Measurements from ENCODE around the gene ULK2. TPM values are rescaled to one million over a fixed set of nuclear protein-coding genes. Genes with fewer than 3 reads are reported as not detected.

ULK2 gene
- total RNA-seq, 1 experiment from 2014 or later: 12.7 TPM

DNA sequence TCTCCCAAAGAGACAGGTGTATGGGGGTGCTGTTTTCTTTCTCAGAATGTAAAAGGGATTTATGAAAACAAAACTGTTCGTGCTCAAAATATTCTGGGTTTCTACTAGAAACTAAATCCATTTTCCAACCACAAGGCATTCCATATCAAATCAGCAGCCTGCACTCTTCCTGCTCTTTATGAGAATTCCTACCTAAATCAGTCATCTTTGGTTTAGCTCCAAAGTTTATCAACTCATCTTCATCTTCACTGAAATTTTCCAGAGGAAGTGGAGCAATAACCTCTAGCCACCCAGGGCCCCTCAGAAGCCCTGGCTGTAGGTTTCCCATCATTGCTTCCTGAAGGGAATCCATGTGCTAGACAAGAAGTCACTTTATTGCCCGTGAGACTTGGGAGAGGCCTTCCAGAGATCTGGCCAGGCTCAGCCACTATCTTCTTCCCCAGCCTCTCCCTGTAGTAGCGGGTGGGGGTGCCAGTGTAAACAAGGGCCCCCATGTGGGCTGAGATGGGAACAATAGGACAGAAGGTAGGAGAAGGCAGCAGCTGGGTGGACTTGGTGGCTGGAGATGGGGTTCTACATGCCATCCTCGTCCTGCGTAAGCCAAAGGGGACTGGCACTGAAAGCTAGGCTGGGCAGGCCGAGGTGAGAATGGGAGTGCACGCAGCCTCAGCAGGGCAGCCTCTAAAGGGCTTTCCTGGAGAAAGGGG, 97.6 kb downstream of the ULK2 start (continued):
- TF ChIP-seq CBX3 (IDR thresholded peaks at IDR 0.05; ENCODE audit: low read depth) (no peak), TCF7L2 (IDR thresholded peaks at IDR 0.05; ENCODE audit: borderline replicate concordance, extremely low read depth, insufficient read depth, insufficient read length) (no peak)

DNA sequence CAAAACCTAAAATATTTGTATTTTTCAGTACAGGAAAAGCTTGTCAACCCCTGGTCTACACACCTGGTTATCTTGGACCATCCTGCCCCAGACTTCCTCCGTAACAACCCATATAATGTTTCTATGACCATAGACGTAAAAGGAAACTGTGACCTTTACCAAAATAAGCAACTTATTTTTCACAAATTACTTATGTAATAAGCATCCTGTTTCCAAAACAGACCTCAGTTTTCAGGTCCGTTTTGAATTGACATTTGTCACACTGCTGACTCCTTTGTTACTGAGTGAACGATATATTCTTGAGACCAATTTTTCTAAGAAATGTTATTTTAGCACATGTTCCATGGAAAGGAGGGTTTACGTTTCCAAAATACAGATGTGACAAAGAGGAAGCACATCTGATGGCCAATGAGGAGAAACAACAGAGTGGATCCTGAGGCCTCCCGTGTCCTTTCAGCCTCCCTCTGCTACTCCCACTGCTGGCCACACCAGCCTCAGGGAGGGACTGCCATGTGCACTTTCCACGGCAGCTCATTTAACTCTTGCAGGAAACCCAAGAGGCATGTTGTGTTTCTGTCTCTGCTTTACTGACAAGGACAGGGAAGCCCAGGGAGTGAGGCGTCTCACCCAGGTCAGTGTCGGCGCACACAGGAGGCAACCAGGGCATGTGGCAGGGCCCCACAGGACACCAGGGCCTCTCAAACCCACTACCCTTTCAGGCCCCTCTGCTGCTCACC, 99.5 kb downstream of the ULK2 start:
- H3K79me2 ChIP-seq (ENCODE audit: insufficient read depth, low read length): no peaks in the 10 kb centered on the region
- RAD21 ChIA-PET (ENCODE audit: low non-redundant PET in 1 of 2, low total read pairs in 2 of 2, uncharacterized antibody in 2 of 2, unreplicated experiment in 2 of 2): no interaction called here
- BruUV-seq (replicated peaks): no TSS peak
- H3K9me2 ChIP-seq (ENCODE audit: insufficient read depth): no peaks in the 10 kb centered on the region
- H3K4me1 ChIP-seq (ENCODE audit: control insufficient read depth in 1 of 2, insufficient read depth in 2 of 2, low read length in 2 of 2): 0 out of 4 replicates have a peak, but pooled peaks cover 0 to 2% of the 10 kb centered on the region in 2 experiments
- no peak overlapping the region for H3K4me3 ChIP-seq (replicated peaks in 1 of 2; ENCODE audit: low read depth in 1 of 2, low read length in 2 of 2)
- TF ChIP-seq EGR1 (IDR thresholded peaks at IDR 0.05; ENCODE audit: low read depth) (no peak), CEBPB (IDR thresholded peaks at IDR 0.05; ENCODE audit: low read depth) (no peak), EZH2 (IDR thresholded peaks at IDR 0.05) (no peak), JUND (IDR thresholded peaks at IDR 0.05) (no peak), FOSL1 (IDR thresholded peaks at IDR 0.05; ENCODE audit: low read depth) (no peak), SP1 (IDR thresholded peaks at IDR 0.05; ENCODE audit: low read depth) (no peak), YY1 (IDR thresholded peaks at IDR 0.05; ENCODE audit: extremely low read depth, insufficient replicate concordance, low read depth, low read length) (no peak), TCF7L2 (IDR thresholded peaks at IDR 0.05; ENCODE audit: borderline replicate concordance, extremely low read depth, insufficient read depth, insufficient read length) (no peak), SRF (IDR thresholded peaks at IDR 0.05; ENCODE audit: low read depth) (no peak)
- TF ChIP-seq, protein P1, sequence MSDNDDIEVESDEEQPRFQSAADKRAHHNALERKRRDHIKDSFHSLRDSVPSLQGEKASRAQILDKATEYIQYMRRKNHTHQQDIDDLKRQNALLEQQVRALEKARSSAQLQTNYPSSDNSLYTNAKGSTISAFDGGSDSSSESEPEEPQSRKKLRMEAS (IDR thresholded peaks at IDR 0.05): no peak
- TF ChIP-seq, protein P2, sequence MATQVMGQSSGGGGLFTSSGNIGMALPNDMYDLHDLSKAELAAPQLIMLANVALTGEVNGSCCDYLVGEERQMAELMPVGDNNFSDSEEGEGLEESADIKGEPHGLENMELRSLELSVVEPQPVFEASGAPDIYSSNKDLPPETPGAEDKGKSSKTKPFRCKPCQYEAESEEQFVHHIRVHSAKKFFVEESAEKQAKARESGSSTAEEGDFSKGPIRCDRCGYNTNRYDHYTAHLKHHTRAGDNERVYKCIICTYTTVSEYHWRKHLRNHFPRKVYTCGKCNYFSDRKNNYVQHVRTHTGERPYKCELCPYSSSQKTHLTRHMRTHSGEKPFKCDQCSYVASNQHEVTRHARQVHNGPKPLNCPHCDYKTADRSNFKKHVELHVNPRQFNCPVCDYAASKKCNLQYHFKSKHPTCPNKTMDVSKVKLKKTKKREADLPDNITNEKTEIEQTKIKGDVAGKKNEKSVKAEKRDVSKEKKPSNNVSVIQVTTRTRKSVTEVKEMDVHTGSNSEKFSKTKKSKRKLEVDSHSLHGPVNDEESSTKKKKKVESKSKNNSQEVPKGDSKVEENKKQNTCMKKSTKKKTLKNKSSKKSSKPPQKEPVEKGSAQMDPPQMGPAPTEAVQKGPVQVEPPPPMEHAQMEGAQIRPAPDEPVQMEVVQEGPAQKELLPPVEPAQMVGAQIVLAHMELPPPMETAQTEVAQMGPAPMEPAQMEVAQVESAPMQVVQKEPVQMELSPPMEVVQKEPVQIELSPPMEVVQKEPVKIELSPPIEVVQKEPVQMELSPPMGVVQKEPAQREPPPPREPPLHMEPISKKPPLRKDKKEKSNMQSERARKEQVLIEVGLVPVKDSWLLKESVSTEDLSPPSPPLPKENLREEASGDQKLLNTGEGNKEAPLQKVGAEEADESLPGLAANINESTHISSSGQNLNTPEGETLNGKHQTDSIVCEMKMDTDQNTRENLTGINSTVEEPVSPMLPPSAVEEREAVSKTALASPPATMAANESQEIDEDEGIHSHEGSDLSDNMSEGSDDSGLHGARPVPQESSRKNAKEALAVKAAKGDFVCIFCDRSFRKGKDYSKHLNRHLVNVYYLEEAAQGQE (IDR thresholded peaks at IDR 0.05; ENCODE audit: low read depth): no peak
- TF ChIP-seq, protein P3, sequence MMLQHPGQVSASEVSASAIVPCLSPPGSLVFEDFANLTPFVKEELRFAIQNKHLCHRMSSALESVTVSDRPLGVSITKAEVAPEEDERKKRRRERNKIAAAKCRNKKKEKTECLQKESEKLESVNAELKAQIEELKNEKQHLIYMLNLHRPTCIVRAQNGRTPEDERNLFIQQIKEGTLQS (IDR thresholded peaks at IDR 0.05): no peak
- TF ChIP-seq, protein P4, sequence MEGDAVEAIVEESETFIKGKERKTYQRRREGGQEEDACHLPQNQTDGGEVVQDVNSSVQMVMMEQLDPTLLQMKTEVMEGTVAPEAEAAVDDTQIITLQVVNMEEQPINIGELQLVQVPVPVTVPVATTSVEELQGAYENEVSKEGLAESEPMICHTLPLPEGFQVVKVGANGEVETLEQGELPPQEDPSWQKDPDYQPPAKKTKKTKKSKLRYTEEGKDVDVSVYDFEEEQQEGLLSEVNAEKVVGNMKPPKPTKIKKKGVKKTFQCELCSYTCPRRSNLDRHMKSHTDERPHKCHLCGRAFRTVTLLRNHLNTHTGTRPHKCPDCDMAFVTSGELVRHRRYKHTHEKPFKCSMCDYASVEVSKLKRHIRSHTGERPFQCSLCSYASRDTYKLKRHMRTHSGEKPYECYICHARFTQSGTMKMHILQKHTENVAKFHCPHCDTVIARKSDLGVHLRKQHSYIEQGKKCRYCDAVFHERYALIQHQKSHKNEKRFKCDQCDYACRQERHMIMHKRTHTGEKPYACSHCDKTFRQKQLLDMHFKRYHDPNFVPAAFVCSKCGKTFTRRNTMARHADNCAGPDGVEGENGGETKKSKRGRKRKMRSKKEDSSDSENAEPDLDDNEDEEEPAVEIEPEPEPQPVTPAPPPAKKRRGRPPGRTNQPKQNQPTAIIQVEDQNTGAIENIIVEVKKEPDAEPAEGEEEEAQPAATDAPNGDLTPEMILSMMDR (IDR thresholded peaks at IDR 0.05 in 2 of 3, conservative IDR thresholded peaks at IDR 0.05 in 1 of 3; ENCODE audit: borderline replicate concordance in 1 of 3, insufficient read depth in 1 of 3, low read depth in 2 of 3, low read length in 2 of 3): no peak
- DNase-seq (ENCODE audit: low read depth, low spot score): no peak
- POLR2A ChIA-PET: no interaction called here
- no peak for ATAC-seq
- H4K20me1 ChIP-seq (ENCODE audit: insufficient read depth): no peaks in the 10 kb centered on the region
- H3K27ac ChIP-seq (ENCODE audit: low read depth, low read length): no peak overlapping the region
- no peaks in the 10 kb centered on the region for H3K9me3 ChIP-seq (ENCODE audit: control insufficient read depth in 1 of 2, insufficient read depth in 1 of 2, low read depth in 1 of 2, low read length in 2 of 2)
- no peaks in the 10 kb centered on the region for H3K36me3 ChIP-seq (ENCODE audit: control insufficient read depth in 1 of 2, insufficient read depth in 2 of 2, low read length in 2 of 2)
- no peak overlapping the region for H3K9ac ChIP-seq (ENCODE audit: low read length)
- intact Hi-C loops (cut with micrococcal nuclease): loop anchor here (5.0 kb wide), 1 partner anchor 321 kb away; no protein-coding TSS in a partner anchor
- H3K4me2 ChIP-seq (ENCODE audit: low read length): no peak overlapping the region
- H2AFZ ChIP-seq (ENCODE audit: low read depth, low read length, poor library complexity, severe bottlenecking): no peak overlapping the region
- no peaks in the 10 kb centered on the region for H3K27me3 ChIP-seq (ENCODE audit: insufficient read depth, low read length)
- CTCF ChIA-PET: no interaction called here
